ENCODE data around the gene PAFAH2. TPM values are rescaled to one million over a fixed set of nuclear protein-coding genes. Genes with fewer than 3 reads are reported as not detected.

PAFAH2 gene
- total RNA-seq, 8 experiments from 2014 or later = 6.0 to 11.8 (median 8.9) TPM

GRCh38 chr1:26016953-26017545 lies 19.2 kb upstream of the PAFAH2 start:
- Histone ChIP-seq H3K27ac (no peak overlapping the region), H3K4me1 (replicated peaks in 1 of 2) (peaks cover 2 to 15% of the 10 kb centered on the region in 2 donors), H3K4me3 (no peak overlapping the region)
- peak in 1 of 8 experiments; percentile 6 for ATAC-seq (replicated peaks in 6 of 8)
- in situ Hi-C loops (cut with MboI; ENCODE audit: low pct_unique_long_range_greater_than_20kb in 2 of 9, low sequenced_read_pairs in 9 of 9, unreplicated experiment in 9 of 9) = no loop called here
- WGBS, 10 experiments = 77 to 100% (median 93%) methylated on average over 1 to 5 of the region's 6 CpGs; no CpG with 5 or more reads in 4 of the 10 experiments

- in situ Hi-C loops (cut with MboI; ENCODE audit: low pct_unique_long_range_greater_than_20kb in 2 of 9, low sequenced_read_pairs in 9 of 9, unreplicated experiment in 9 of 9) = no loop called here
- no peak overlapping the region for H3K4me3 ChIP-seq
- 60 to 93% (median 71%) methylated on average over 1 to 9 of the region's 10 CpGs; no CpG with 5 or more reads in 1 of the 10 experiments for WGBS, 10 experiments
- H3K4me1 ChIP-seq (replicated peaks in 1 of 2) = peaks cover 2 to 10% of the 10 kb centered on the region in 2 donors
- no peak overlapping the region for H3K27ac ChIP-seq
- ATAC-seq (replicated peaks in 6 of 8) = peak in 5 of 8 experiments; percentile 51 to 70 (median 64)
Measured at GRCh38 chr1:26016258-26016952, 18.5 kb upstream of the PAFAH2 start.

DNA sequence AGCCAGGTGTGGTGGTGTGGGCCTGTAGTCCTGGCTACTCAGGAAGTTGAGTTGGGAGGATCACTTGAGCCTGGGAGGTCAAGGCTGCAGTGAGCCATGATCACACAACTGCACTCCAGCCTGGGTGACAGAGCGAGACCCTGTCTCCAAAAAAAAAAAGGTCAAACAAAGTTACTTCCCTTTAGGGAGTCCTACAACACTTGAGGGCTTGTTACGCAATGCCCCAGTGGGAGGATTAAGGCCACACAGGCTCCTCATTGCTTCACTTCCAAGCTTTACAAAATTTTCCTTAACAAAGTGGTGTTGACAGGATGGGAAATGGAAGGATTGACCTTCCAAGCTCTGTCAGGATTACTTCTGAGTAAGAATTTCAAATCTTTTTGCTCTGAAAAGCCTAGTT lies 17.5 kb upstream of the PAFAH2 start:
- H3K4me3 ChIP-seq = no peak overlapping the region
- ATAC-seq (replicated peaks in 6 of 8) = peak in 1 of 8 experiments; percentile 15
- in situ Hi-C loops (cut with MboI; ENCODE audit: low pct_unique_long_range_greater_than_20kb in 2 of 9, low sequenced_read_pairs in 9 of 9, unreplicated experiment in 9 of 9) = no loop called here
- H3K27ac ChIP-seq = no peak overlapping the region
- peaks cover 7 to 10% of the 10 kb centered on the region in 2 donors for H3K4me1 ChIP-seq (replicated peaks in 1 of 2)
- 80 to 100% (median 93%) methylated on average over 1 to 2 of the region's 2 CpGs; no CpG with 5 or more reads in 3 of the 10 experiments for WGBS, 10 experiments

GRCh38 chr1:26014179-26014578 lies 16.3 kb upstream of the PAFAH2 start:
- H3K4me3 ChIP-seq = no peak overlapping the region
- in situ Hi-C loops (cut with MboI; ENCODE audit: low pct_unique_long_range_greater_than_20kb in 2 of 9, low sequenced_read_pairs in 9 of 9, unreplicated experiment in 9 of 9) = no loop called here
- no peak for ATAC-seq (replicated peaks in 6 of 8)
- no peak overlapping the region for H3K27ac ChIP-seq
- peaks cover 7 to 10% of the 10 kb centered on the region in 2 donors for H3K4me1 ChIP-seq (replicated peaks in 1 of 2)
- WGBS, 10 experiments = 73 to 100% (median 100%) methylated on average over 1 to 2 of the region's 2 CpGs; no CpG with 5 or more reads in 4 of the 10 experiments

DNA sequence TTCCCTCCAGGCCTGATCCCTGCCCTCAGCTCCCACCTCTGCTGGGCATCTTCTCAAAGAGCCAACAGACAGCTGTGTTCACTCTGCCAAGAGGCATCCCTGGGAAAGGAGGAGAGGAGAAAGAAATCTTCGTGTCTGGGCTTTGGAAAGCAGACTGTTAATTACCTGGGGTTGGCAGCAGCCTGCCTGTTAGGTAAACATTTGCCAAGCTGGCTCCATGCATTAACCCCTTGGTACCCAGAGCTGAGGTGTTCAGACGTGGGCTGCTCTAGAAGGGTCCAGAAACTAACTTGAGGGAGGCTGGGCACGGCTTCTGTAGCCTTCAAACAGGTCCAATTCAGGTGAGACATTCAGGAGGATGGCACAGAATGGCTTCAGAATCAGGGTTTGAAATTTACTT lies 15.0 kb upstream of the PAFAH2 start:
- WGBS, 10 experiments = 17 to 58% (median 31%) methylated on average over 1 to 2 of the region's 3 CpGs; no CpG with 5 or more reads in 4 of the 10 experiments
- Histone ChIP-seq H3K27ac (no peak overlapping the region), H3K4me3 (no peak overlapping the region), H3K4me1 (replicated peaks in 1 of 2) (peaks cover 5 to 10% of the 10 kb centered on the region in 2 donors)
- ATAC-seq (replicated peaks in 6 of 8) = peak in 1 of 8 experiments; percentile 16
- in situ Hi-C loops (cut with MboI; ENCODE audit: low pct_unique_long_range_greater_than_20kb in 2 of 9, low sequenced_read_pairs in 9 of 9, unreplicated experiment in 9 of 9) = no loop called here

DNA sequence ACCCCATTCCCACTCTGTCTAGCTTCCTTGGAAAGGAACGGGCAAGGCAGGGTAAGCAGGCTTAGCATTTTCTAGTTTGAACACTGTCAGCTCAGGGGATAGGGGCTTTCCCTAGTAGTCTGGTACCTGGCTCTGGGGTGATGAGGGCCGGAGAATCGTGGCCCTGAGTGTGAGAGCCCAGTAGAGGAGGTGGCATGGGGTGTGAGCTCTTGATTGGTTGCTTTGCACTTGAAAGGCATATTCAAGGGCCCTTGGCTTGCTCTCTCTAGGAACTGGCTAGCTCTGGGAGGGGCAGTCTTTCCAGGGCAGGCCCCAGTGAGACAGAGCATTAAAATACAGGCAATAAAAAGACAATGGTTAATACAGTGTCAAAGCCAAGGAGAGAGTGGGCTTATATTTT lies 13.0 kb upstream of the PAFAH2 start:
- H3K4me1 ChIP-seq (replicated peaks in 1 of 2) = peaks cover 0 to 5% of the 10 kb centered on the region in 2 donors
- peak; percentile 11 to 96 (median 41) for ATAC-seq (replicated peaks in 6 of 8)
- WGBS, 10 experiments = 17 to 100% (median 33%) methylated on average over 1 to 3 of the region's 3 CpGs; no CpG with 5 or more reads in 6 of the 10 experiments
- no peak overlapping the region for H3K4me3 ChIP-seq
- H3K27ac ChIP-seq = no peak overlapping the region
- in situ Hi-C loops (cut with MboI; ENCODE audit: low pct_unique_long_range_greater_than_20kb in 2 of 9, low sequenced_read_pairs in 9 of 9, unreplicated experiment in 9 of 9) = no loop called here

GRCh38 chr1:26009796-26010447 lies 12.1 kb upstream of the PAFAH2 start:
- ATAC-seq (replicated peaks in 6 of 8) = peak in 5 of 8 experiments; percentile 30 to 68 (median 41)
- in situ Hi-C loops (cut with MboI; ENCODE audit: low pct_unique_long_range_greater_than_20kb in 2 of 9, low sequenced_read_pairs in 9 of 9, unreplicated experiment in 9 of 9) = loop anchor here in 2 of 9 experiments (10.0 kb wide), 1 partner anchor 115 kb away; no protein-coding TSS in a partner anchor
- H3K27ac ChIP-seq = no peak overlapping the region
- WGBS, 10 experiments = 50 to 94% (median 80%) methylated on average over 1 to 5 of the region's 6 CpGs; no CpG with 5 or more reads in 1 of the 10 experiments
- H3K4me3 ChIP-seq = no peak overlapping the region
- peaks cover 0 to 5% of the 10 kb centered on the region in 2 donors for H3K4me1 ChIP-seq (replicated peaks in 1 of 2)

DNA sequence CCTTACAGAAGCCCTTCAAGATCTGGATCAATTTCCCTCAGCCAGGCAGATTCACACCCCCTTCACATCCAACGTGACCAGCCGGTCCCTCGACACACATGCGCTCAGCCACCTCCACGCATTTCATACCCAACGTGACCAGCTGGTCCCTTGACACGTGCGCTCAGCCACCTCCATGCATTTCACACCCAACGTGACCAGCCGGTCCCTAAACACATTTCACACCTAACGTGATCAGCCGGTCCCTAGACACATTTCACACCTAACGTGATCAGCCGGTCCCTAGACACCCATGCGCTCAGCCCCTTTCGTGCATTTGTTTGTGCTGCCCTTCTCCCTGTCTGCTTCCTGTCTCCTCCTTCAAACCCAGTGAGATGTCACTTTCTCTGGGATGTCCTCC lies 8.8 kb upstream of the PAFAH2 start:
- 72 to 94% (median 87%) methylated on average over 4 to 16 of the region's 16 CpGs for WGBS, 10 experiments
- in situ Hi-C loops (cut with MboI; ENCODE audit: low pct_unique_long_range_greater_than_20kb in 2 of 9, low sequenced_read_pairs in 9 of 9, unreplicated experiment in 9 of 9) = loop anchor here in 2 of 9 experiments (10.0 kb wide), 1 partner anchor 112 kb away; no protein-coding TSS in a partner anchor

GRCh38 chr1:26005434-26006105 lies 7.7 kb upstream of the PAFAH2 start:
- no peak overlapping the region for H3K4me3 ChIP-seq
- no peak overlapping the region for H3K27ac ChIP-seq
- in situ Hi-C loops (cut with MboI; ENCODE audit: low pct_unique_long_range_greater_than_20kb in 2 of 9, low sequenced_read_pairs in 9 of 9, unreplicated experiment in 9 of 9) = loop anchor here in 2 of 9 experiments (10.0 kb wide), 1 partner anchor 111 kb away; no protein-coding TSS in a partner anchor
- H3K4me1 ChIP-seq (replicated peaks in 1 of 2) = no peaks in the 10 kb centered on the region
- peak in 4 of 8 experiments; percentile 8 to 81 (median 54) for ATAC-seq (replicated peaks in 6 of 8)
- WGBS, 10 experiments = 0 to 90% (median 70%) methylated on average over 1 to 4 of the region's 4 CpGs; no CpG with 5 or more reads in 3 of the 10 experiments

More for the DNA sequence above, 8.8 kb upstream of the PAFAH2 start:
- H3K27ac ChIP-seq = no peak overlapping the region
- peaks cover 0 to 5% of the 10 kb centered on the region in 2 donors for H3K4me1 ChIP-seq (replicated peaks in 1 of 2)
- H3K4me3 ChIP-seq = no peak overlapping the region
- ATAC-seq (replicated peaks in 6 of 8) = no peak

GRCh38 chr1:26003756-26004155 lies 5.9 kb upstream of the PAFAH2 start:
- in situ Hi-C loops (cut with MboI; ENCODE audit: low pct_unique_long_range_greater_than_20kb in 2 of 9, low sequenced_read_pairs in 9 of 9, unreplicated experiment in 9 of 9) = loop anchor here in 2 of 9 experiments (10.0 kb wide), 1 partner anchor 109 kb away; no protein-coding TSS in a partner anchor
- Histone ChIP-seq H3K4me1 (replicated peaks in 1 of 2) (peaks cover 2 to 8% of the 10 kb centered on the region in 2 donors), H3K27ac (no peak overlapping the region), H3K4me3 (no peak overlapping the region)
- 73 to 100% (median 83%) methylated on average over 1 to 2 of the region's 2 CpGs; no CpG with 5 or more reads in 1 of the 10 experiments for WGBS, 10 experiments
- no peak for ATAC-seq (replicated peaks in 6 of 8)

GRCh38 chr1:26003262-26003661 lies 5.4 kb upstream of the PAFAH2 start:
- Histone ChIP-seq H3K4me1 (replicated peaks in 1 of 2) (peaks cover 7 to 12% of the 10 kb centered on the region in 2 donors), H3K27ac (no peak overlapping the region), H3K4me3 (no peak overlapping the region)
- ATAC-seq (replicated peaks in 6 of 8) = peak in 1 of 8 experiments; percentile 25
- WGBS, 10 experiments = 0 to 100% (median 86%) methylated on average over 1 to 4 of the region's 4 CpGs; no CpG with 5 or more reads in 6 of the 10 experiments
- in situ Hi-C loops (cut with MboI; ENCODE audit: low pct_unique_long_range_greater_than_20kb in 2 of 9, low sequenced_read_pairs in 9 of 9, unreplicated experiment in 9 of 9) = loop anchor here in 2 of 9 experiments (10.0 kb wide), 1 partner anchor 108 kb away; no protein-coding TSS in a partner anchor
